ENCODE data around the gene HIPK2.

Gene HIPK2

DNA sequence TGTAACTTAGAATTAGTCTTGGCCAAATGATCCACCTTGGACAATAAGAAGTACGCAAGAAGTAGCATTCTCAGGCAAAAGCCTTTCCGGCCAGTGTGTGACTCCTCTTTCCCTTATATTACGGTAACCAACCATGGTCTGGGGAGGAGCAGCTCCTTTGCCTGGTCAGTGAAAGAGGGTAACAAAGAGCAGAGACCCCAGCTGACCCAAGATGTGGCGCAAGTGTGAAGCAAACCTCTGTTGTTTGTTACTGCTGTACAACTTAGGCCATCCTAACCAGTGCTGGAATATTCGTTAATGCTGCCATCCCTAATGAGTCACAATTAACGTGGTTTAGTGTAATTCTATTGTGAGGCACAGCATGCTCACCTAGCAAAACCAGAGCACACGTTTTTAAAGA is 44.0 kb downstream of the HIPK2 start:
- DNase-seq (ENCODE audit: low spot score), result no peak

DNA sequence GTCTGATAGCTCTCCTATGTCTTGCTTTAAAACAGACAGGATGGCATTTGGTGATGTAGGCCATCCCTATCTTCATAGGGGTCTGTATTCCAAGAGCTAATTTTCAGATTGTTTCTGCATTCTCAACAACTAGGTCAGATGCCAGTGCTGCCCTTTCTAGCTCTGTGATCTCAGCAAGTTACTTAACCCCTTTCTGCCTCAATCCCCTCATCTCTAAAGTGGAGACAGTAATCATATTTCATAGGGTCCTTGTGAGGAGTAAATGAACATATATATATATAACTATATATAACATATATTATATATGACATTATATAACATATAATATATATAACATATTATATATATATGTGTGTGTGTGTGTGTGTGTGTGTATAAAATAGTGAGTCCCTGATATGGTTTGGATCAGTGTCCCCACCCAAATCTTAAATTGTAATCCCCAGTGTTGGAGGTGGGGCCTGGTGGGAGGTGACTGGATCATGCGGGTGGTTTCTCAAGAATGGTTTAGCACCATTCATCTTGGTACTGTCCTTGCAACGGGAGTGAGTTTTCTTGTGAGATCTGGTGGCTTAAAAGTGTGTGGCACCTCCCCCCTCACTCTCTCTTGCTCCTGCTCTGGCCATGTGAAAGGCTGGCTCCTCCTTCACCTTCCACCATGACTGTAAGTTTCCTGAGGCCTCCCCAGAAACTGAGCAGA is 45.2 kb downstream of the HIPK2 start:
- no peak for DNase-seq (ENCODE audit: low spot score)

DNA sequence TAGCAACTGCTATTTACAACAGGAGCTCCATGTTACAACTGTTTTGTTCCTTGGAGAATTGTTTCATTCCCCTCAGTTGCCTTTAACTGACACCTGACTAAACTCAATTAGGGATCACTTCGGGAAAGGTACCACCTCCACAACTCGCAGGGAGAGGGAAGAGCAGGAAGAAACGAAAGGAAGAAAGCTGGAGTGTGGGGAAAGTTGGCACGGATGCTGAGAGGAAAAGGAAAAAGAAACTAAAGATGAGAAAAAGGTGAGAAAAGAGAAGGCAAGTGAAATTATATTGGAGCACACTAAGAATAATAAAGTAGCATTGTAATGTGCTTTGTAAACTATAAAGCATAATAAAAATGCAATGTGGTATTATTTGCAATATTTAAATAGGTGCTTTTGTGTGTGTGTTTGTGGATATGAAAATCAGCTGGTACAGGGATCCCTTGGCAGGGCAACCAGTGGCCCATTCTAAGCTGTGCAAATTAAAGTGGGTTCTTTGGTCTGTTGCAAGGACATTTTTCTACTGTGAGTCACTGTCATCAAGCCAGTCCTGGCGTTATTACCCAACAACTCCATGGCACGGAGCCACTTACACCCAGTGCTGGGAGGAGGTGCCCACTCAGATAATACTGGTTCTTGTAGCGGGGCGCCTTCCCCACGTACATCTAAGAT is 45.9 kb downstream of the HIPK2 start:
- peak; percentile 79 for DNase-seq (ENCODE audit: low spot score)

DNA sequence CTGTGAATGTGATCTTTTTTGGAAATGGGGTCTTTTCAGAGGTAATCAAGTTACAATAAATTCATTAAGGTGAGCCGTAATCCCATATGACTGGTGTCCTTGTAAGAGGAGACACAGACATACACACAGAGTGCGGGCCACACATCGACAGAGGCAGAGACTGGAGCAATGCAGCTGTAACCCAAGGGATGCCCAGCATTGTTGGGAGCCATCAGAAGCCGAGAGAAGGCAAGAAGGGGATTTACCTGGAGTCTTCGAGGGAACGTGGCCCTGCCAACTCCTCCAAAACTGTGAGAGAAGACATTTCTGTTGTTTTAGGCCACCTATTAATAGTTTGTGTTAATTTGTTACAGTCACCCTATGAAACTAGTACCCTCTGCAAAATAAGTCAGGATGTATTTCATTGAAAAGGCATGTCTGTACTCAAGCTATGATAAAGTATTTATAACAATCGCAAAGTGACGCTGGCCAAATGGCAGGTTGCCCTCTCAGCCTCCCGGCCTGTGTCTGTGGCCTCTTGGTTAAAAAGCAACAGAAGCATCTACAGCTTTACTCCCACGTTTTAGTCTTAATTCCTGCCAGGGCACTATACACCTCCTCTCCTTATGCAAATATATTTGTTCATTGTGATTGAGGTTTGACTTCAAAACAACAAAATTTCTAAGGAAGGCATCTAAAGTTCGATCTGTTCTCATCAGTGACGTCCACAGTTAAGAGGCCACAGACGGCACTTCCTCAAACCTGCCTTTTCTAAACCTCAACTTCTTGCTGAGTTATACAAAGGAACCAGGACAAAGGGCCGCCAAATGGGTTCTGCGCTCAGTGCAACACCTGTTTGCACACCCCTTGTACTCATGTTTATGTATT is 46.8 kb downstream of the HIPK2 start:
- DNase-seq (ENCODE audit: low spot score), result no peak

DNA sequence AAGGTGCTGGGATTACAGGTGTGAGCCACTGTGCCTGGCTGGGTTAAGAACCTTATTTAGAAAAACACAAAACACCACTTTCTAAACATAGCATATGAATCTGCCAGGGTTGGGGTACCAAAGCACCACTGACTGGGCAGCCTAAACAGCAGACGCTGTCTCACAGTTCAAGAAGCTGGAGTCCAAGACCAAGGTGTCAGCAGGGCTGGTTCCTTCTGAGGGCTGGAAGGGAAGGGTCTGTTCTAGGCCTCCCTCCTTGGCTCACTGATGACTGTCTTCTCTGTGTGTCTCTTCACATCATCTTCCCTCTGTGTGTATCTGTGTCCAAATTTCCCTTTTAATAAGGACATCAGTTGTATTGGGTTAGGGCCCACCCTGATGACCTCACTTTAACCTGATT is 49.6 kb downstream of the HIPK2 start:
- DNase-seq (ENCODE audit: low spot score), result no peak

DNA sequence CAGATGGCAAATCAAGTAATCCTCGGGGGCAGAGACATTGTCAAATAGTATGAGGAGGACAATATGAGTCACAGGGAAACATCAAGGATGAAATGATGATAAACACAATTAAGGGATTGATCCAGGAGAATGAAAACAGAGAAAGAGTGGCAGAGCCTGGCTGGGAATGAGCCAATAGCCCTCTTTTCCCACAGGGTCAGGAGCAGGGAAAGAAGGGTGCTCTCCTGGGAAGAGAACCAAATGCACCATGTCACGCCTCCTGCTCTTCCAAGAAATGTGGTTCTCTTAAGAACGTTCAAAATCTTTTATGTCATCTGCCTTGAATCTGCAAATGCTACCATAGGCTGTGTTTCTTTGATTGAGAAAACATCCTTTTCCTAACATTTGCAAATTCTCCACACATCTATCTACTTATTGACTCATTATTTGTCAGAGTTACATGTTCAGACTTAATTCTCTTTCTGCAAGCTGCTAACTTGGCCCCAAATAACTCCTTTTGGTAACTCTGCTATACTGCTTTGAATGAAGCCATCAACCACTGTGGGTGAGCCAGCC is 50.6 kb downstream of the HIPK2 start:
- DNase-seq (ENCODE audit: low spot score), result no peak

DNA sequence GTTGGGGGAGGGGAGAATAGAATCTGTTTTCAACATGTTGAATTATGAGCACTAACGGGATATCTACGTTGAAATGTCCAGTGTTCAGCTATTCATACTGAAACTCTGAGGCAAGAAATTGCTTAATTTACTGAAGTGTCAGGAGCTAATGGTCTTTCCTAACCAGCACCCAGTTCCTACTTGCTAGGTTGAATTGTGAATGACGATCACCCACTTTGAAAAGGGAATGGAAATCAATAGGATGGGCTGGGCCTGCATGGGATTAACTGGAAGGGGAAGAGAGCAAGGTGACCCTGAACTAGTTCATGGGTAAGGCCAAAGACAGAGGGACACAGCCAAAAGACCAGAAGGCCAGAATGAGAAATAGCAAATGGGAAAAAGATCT is 51.3 kb downstream of the HIPK2 start:
- DNase-seq (ENCODE audit: low spot score), result no peak

DNA sequence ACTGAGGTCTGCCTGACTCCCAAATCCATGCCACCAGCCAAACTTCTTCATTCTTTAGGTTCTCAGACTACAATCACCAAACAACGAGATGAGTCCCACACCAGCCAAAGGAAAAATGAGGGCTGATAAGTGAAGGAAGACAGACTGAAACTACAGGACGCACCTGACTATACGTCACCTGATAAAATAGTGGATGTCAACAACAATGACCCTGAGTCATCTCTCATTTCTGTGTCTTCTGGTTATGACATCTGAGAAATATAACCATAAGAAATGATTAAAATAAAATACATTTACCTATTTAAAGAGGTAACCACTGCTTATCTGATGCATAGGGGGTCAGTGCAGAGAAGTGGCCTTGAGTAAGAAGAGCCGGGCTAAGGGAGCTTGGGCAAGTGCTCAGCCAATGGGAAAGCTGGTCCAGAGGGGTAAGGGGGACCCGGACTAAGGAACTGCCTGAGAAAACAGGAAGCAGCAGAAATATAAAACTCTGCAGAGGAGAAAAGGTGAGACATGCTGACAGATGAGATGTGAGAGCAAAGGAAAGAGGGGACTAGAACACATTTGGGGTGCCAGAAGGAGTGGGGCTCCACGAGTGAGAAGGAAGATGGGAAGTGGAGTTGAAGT is 51.8 kb downstream of the HIPK2 start:
- DNase-seq (ENCODE audit: low spot score), result no peak

DNA sequence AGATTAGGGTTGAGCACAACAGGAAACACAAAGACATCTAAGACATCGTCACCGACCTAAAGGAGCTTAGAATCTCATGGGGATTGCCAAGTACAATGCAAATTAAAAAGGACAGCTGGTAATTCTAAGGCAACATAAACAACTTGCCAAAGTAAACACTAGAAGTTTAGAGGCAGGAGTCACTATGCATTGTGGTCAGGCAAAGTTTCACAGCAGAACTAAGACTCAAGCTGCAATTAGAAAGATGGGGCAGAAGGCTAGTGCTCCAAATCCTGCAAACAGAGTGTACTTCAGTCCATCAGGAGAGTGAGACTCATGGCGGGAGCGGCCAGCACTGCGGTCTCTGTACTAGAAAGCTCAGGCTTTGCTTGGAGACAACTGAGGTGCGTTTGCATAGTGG is 52.7 kb downstream of the HIPK2 start:
- no peak for DNase-seq (ENCODE audit: low spot score)

DNA sequence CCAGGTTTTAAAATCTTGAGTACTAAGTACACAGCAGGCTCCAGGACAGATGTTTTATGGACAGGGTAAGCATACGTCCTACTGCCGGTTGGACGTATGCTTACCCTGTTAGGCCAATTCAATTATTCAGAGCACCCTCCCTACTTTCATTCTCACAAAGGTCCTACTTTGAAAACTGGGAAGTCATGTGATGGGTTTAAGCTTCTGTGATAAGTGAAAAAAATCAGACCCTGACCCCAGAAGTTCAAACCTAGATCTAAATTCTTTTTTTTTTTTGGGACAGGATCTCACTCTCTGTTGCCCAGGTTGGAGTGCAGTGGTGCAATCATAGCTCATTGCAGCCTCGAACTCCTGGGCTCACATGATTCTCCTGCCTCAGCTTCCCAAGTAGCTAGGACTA is 55.2 kb downstream of the HIPK2 start:
- no peak for DNase-seq (ENCODE audit: low spot score)

DNA sequence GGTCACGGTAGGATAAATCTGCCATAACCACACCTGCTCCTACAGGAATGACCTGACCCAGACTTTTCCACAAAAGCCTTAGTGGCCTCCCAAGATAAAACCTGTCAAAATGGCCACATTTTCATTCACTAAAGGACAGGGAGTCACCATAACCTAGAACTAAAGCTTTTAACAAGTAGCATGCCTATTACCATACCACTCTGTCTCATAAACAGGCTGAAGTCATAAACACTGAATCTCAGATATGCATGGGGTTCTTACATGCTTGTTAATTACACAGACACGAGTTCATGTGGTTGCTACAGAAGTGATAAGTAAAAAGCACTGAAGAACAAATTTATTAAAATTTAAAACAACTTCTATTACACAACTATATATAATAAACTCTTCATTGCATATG is 56.0 kb downstream of the HIPK2 start:
- no peak for DNase-seq (ENCODE audit: low spot score)

DNA sequence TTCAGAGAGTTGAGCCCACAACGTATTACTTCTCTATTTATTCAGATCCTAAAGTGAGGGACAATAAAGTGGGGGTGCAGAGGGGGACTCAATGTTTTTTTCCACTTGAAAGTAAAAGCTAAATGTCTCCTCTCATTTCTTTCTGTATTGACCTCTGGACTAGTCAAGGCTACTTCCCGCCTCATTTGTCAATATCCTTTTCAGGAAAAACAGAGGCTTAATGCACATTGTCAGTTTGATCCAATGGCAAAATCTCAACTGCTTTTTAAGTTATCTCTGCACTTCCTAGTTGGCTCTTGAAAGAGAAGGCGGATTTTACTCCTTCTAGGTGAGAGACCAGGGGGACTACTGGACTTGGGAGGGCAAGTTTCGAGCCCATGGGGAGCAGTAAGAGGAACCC is 56.4 kb downstream of the HIPK2 start:
- DNase-seq (ENCODE audit: low spot score), result no peak

DNA sequence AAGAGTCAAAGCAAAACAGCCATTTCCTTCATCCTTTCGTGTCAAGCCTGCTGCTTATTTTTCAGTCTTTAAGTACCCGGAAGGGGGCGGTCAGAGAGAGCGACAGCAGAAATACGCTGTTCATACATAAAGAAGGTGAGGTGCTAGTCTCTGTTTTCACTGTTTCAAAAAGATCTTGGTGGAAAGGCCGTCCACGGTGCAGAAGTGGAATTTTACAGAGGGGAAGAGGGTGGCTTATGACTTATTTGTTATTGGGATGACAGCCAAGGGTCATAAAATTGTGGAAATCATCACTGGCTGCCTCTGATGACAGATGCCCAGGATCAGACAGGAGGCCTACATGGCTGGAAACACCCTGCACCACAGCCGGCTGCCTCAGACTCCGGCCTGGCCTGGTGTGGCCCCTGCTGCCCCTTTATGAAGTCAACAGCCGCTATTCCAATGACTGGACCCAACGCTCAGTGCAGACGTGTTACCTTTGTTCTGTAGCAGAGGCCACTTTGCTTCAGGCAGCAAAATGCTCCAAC is 57.0 kb downstream of the HIPK2 start:
- no peak for DNase-seq (ENCODE audit: low spot score)

DNA sequence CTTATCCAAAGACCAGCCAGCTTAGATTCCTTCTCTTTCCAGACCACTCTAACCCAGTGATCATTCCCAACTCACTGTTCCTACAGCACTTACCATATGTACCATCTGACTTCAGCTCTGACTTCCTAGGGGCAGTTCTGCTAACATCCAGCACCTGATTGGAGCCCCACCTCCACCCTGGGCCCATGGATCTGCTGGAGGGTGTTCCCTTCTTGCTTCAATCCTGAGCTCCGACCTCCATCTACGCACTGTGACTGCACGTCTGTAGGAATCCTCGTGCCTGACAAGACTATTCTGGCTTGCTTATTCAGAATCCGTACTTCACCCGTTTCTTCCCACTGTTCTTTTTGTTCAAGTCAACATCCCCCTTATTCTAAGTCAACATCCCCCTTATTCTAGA is 57.6 kb downstream of the HIPK2 start:
- DNase-seq (ENCODE audit: low spot score), result no peak

DNA sequence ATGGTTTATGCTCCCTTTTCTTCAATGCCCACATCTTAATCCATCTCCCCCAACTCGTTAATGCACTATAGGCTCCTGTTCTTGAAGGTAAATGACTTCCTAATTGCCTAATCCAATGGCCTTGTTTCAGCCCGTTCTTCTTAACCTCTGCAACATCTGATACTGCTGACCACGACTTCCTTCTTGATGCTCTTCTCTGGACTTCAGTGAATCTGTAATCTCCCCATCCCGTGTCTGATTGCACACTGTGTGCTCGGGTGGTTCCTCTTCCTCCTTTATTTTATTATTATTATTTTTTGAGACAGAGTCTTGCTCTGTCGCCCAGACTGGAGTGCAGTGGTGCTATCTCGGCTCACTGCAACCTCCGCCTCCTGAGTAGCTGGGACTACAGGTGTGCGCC is 58.9 kb downstream of the HIPK2 start:
- DNase-seq (ENCODE audit: low spot score), result no peak

DNA sequence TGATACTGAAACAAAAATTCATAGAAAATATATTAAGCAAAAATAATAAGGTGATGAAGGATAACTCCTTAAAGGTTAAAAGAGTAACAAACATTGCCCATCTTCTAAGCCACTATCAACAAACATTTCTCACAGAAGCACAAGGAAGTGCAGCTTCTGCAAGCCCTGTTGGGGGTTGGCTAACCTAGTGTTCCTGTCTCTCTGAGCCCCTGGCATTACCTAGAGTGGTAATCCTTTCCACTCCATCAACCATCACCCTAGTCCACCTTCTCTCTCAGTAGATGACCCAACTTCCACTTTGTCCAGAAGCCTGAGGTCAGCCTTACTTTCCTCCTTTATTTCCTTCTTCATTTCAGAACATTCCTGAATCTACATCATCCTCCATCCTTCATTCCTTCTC is 59.7 kb downstream of the HIPK2 start:
- no peak for DNase-seq (ENCODE audit: low spot score)

DNA sequence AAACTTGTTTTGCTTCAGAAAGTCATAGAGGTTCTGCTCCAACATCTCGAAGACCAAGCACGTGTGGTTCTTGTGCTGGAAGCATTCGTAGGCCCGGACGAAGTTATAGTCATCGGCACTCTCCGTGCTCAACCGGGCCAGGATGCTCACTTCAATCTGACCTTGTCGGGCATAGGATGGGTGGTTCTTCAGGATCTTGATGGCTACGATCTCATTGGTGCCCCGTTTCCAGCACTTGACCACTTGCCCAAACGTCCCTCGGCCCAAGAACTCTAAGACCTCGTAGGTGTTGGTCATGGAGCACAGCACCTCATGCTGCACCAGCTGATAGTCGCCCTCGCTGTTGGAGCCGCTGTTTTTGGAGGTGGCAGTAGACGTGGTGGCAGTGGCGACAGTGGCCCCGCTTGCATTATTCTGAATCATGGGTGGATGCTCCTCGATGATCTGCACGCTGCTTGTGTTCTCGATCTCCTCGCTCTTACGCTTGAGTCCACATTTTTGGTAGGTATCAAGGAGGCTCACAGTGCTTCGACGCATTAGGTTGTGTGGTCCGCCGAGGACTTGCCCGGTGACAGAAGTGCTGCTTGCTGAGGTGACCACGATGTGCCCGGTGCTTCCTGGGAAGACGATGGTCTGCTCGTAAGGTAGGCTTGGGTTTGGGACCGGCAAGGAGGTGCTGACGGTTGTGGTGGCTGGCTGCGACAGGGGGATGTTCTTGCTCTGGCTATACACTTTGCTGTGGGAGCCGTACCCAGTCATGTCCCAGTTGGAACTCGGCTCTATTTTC is 61.4 kb downstream of the HIPK2 start:
- no peak for DNase-seq (ENCODE audit: low spot score)

DNA sequence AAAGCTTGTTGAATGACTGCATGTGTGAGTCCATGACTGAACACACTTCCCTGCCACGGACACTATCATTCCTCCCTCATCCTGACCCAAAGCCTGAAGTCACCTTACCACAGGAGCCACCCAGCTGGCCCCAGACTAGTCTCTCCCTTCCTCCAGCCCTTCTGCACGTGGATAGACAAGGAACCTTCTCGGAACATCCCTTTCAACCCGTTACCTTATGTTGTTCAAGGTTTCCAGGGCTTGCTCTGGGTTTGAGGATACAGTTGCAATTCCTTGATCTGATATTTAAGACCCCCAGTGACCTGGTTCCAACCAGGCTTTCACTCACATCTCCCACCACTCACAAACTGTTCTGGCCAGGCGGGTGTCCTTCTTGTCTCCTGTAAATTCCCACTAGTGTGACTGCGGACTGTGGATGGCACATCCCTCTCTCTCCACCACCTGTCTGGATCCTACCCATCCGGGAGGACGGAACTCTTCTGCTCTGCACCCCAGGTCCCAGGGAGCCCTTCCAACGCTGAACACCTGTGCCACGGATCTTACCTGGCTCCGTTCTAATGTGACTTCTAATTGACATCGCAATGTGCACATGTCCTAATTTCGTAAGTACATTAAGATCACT is 62.5 kb downstream of the HIPK2 start:
- no peak for DNase-seq (ENCODE audit: low spot score)

DNA sequence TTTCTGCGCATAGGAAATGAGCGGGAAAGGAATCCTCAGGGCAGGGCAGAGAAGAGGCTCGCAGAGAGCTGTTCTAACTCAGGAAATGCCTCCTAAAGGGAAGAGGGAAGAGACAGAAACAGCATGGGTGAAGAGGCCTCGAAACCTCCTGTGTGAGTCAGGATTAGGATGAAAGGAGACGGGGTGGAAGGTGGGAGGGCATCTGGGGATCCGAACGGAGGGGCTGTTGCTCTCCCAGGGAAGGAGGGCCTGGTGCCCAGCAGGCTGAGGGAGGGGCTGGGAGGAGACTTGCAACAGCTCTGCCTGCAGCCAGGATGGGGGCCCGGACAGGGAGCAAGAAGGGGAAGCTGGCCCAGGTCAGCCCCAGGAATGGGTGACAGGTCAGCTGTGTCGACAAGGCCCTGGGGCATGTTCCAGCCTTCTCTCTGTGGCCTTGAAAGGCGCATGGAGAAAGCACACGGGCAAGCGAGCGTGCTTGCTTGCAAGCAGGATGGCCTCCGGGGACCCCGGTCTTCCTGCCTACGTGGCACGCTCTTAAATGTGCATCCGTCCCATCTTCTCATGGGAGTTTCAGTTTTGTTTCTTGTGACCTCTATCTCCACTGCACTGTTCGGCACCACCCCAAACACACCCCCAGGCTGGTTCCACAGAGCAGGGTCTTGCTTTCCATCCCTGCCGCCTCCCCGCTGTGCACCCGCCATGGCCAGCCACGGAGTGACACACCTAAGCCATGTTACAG is 63.5 kb downstream of the HIPK2 start:
- no peak for DNase-seq (ENCODE audit: low spot score)

DNA sequence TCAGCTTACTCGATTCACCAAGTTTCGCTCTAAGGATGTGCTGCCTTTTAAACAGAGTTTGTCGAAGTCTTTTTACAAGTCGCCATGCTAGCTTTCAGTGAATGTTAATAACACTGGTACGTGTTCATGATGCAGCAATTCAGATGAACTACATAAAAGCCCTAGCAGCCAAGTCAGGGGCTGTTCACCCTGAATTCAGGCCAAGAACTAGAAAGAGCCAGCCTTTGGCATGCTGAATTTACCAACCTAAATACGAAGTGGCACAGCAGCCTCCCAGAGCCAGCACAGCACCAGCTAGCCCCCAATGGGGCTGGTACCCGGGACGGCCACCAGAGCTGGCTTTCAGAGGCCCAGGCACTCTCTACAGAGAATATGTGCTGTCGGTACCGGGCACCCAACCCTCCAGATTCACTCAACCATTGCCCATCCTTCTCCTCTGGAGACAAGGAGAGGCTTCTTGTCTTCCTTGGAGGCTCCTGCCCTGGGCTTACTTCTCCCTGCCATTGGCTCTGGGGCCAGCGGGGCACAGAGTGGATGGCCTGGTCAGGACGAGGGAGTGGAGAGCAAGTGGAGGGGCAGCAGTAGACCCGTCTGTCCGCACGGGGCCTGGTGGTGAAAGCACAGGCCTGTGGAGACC is 64.2 kb downstream of the HIPK2 start:
- DNase-seq (ENCODE audit: low spot score), result no peak

Measured in COLO829 (cell line).